K562 (cell line): ENCODE measurements around the gene KCNQ5. TPM values are rescaled to one million over a fixed set of nuclear protein-coding genes. Genes with fewer than 3 reads are reported as not detected.

Experiments
- ATAC-seq: fragments of 200-7000 bp; cut with Tn5 transposase; 3 replicates; pipeline ENCODE4 v1.9.1; 2020; ENCODE audit warnings: moderate library complexity
- BruUV-seq: library from RNA; stranded (reverse); fragments of 400-500 nt; replicated peaks from 2 replicates; lab custom pipeline; 2021; lab: Mats Ljungman, UMichigan
- CTCF ChIA-PET: fragments of 300-600 bp; formaldehyde crosslinking; extraction: SDS; loops from one replicate; lab custom pipeline; 2021; ENCODE audit warnings: low intra/inter-chr PET ratio; lab: Yijun Ruan, JAX
- POLR2A ChIA-PET: fragments of 300-600, 350-650 bp; sonication (Branson Sonifier 250); formaldehyde crosslinking; extraction: SDS; loops from one replicate; lab custom pipeline; 2021; ENCODE audit warnings: antibody characterized with exemption, inconsistent platforms; lab: Yijun Ruan, JAX
- DNase-seq, 4 experiments: peaks; one replicate each; pipeline versions ENCODE4 v3.0.0 to v3.0.0-alpha.2; 2011 to 2018; ENCODE audit warnings: low spot score in 3 of 4, mixed read lengths in 3 of 4; ENCODE audit errors: extremely low read depth in 1 of 4
- FAIRE-seq: peaks from 2 replicates; lab custom pipeline; 2011; peaks lifted over from hg19 to GRCh38; lab: Jason Lieb, UNC
- H2AFZ ChIP-seq: 2 replicates; pipeline ENCODE4 v1.6.0; 2011; ENCODE audit warnings: low read depth, low read length, control low read depth, inconsistent platforms
- H3K27ac ChIP-seq: fragments of 200-600 bp; 3 replicates; pipeline ENCODE4 v1.8.0; 2011; ENCODE audit warnings: low read depth, mild to moderate bottlenecking, control low read depth, inconsistent platforms, low read length, moderate library complexity, mixed read lengths; ENCODE audit errors: extremely low read depth
- H3K27me3 ChIP-seq, 2 experiments: fragments of 300-600 bp in 1 of 2; 2 replicates in 1 of 2; 3 replicates in 1 of 2; pipeline versions ENCODE4 v1.6.0 to v1.8.0; 2011; ENCODE audit warnings: inconsistent platforms in 2 of 2, low read length in 2 of 2, mild to moderate bottlenecking in 1 of 2, mixed read lengths in 1 of 2, moderate library complexity in 1 of 2; ENCODE audit not compliant: control insufficient read depth in 2 of 2, insufficient read depth in 2 of 2
- H3K36me3 ChIP-seq: fragments of 300-600 bp; 3 replicates; pipeline ENCODE4 v1.8.0; 2011; ENCODE audit warnings: mild to moderate bottlenecking, low read length, inconsistent platforms; ENCODE audit not compliant: control insufficient read depth, insufficient read depth
- H3K4me1 ChIP-seq, 2 experiments: fragments of 200-600 bp in 1 of 2; replicated peaks in 1 of 2; 2 replicates in 1 of 2; 3 replicates in 1 of 2; pipeline versions ENCODE4 v1.5.1 to v1.8.0; 2011; ENCODE audit warnings: inconsistent platforms in 2 of 2, low read length in 2 of 2, mild to moderate bottlenecking in 1 of 2, mixed read lengths in 1 of 2, moderate library complexity in 1 of 2; ENCODE audit not compliant: control insufficient read depth in 2 of 2, insufficient read depth in 2 of 2
- H3K4me2 ChIP-seq: 2 replicates; pipeline ENCODE4 v1.6.1; 2011; ENCODE audit warnings: low read length, control low read depth, inconsistent platforms, mixed read lengths; ENCODE audit not compliant: insufficient read depth
- H3K4me3 ChIP-seq: fragments of 200-600 bp; sonication (generic), shearing (Covaris generic); 2 replicates; pipeline ENCODE4 v1.5.1; 2016; ENCODE audit warnings: control low read depth, inconsistent platforms
- H3K79me2 ChIP-seq: fragments of 200-600 bp; 3 replicates; pipeline ENCODE4 v1.8.0; 2011; ENCODE audit warnings: low read length, inconsistent platforms; ENCODE audit not compliant: control insufficient read depth, insufficient read depth
- H3K9ac ChIP-seq, 2 experiments: 2 replicates each; pipeline versions ENCODE4 v1.6.0 to v1.6.1; 2011; ENCODE audit warnings: low read depth in 2 of 2, low read length in 2 of 2, control low read depth in 1 of 2, inconsistent platforms in 1 of 2, mild to moderate bottlenecking in 1 of 2, mixed read lengths in 1 of 2; ENCODE audit not compliant: insufficient read depth in 1 of 2
- H3K9me1 ChIP-seq: one replicate; pipeline ENCODE4 v1.6.0; 2011; ENCODE audit warnings: inconsistent platforms, mild to moderate bottlenecking, low read length, moderate library complexity; ENCODE audit not compliant: control insufficient read depth, insufficient read depth
- H3K9me3 ChIP-seq: replicated peaks from 2 replicates; pipeline ENCODE4 v1.5.1; 2011; ENCODE audit warnings: low read depth, low read length, inconsistent platforms; ENCODE audit not compliant: control insufficient read depth, insufficient read depth
- H4K20me1 ChIP-seq: replicated peaks from 2 replicates; pipeline ENCODE4 v1.6.1; 2011; ENCODE audit warnings: low read length, inconsistent platforms, mixed read lengths; ENCODE audit not compliant: control insufficient read depth, insufficient read depth
- PCBP1 ChIP-seq: fragments of 200-400 bp; formaldehyde crosslinking; IDR thresholded peaks from 2 replicates; pipeline ENCODE4 v1.6.1; 2018; ENCODE audit warnings: mild to moderate bottlenecking, low read depth, low read length; ENCODE audit not compliant: poor library complexity, severe bottlenecking
- POLR3A ChIP-seq: IDR thresholded peaks from 2 replicates; pipeline ENCODE4 v1.6.1; 2011; ENCODE audit warnings: borderline replicate concordance, mild to moderate bottlenecking, moderate library complexity; ENCODE audit not compliant: insufficient read length, insufficient read depth; ENCODE audit errors: extremely low read depth
- ZNF764 ChIP-seq: fragments of 250-450 bp; sonication (Bioruptor Pico); IDR thresholded peaks from 2 replicates; pipeline ENCODE4 v1.4.0; 2020; ENCODE audit warnings: low read depth, mild to moderate bottlenecking, moderate library complexity
- WGBS: fragments of 100-300 bp; shearing (Covaris generic); methylation state at CpG from one replicate; pipeline ENCODE4 v1.1.6; 2016; ENCODE audit warnings: low coverage, mixed read lengths; ENCODE audit not compliant: insufficient coverage; ENCODE audit errors: missing lambda C conversion rate; 5-methylcytosine and 5-hydroxymethylcytosine counted together
- in situ Hi-C: fragments of 300-500 bp; cut with MboI; formaldehyde crosslinking; loops from 4 replicates; pipeline ENCODE4 v1.15.0; 2018; ENCODE audit warnings: inconsistent platforms, mixed read lengths
- intact Hi-C: fragments of 100-400 bp; cut with micrococcal nuclease; formaldehyde crosslinking; loops from 2 replicates; pipeline ENCODE4 v1.14.2; 2022
- polyA plus RNA-seq, 8 experiments: library from polyadenylated mRNA; depleted of rRNA in 4 of 8; stranded (reverse) in 5 of 8; unstranded in 3 of 8; fragments of >200 nt; fragmentation: Nextera tagmentation in 2 of 8; fragmentation: Illumina TruSeq in 1 of 8; extraction: Ambion mirVana in 2 of 8; extraction: Trizol in 1 of 8; gene quantifications; 2 replicates each; pipeline versions ENCODE4 v1.2.1 to v1.2.3, GENCODE V29; 2011 to 2014; ENCODE audit warnings: inconsistent platforms in 1 of 8, missing spikeins in 1 of 8
- total RNA-seq, 7 experiments: library from RNA; depleted of rRNA in 6 of 7; stranded (reverse); fragments of >200 nt in 6 of 7; fragmentation: Illumina TruSeq in 2 of 7; extraction: Trizol in 2 of 7; gene quantifications; 2 replicates each; pipeline versions ENCODE4 v1.2.1 to v1.2.3, GENCODE V29; 2011 to 2021; ENCODE audit warnings: low replicate concordance in 1 of 7
- TF ChIP-seq, protein P1 (sequence below): fragments of 200-800 bp; sonication (Bioruptor generic); IDR thresholded peaks from 2 replicates; pipeline ENCODE4 v1.6.1; 2017; ENCODE audit warnings: missing genetic modification characterization, missing compliant biosample characterization
- TF ChIP-seq, protein P2 (sequence below): sonication (generic); formaldehyde crosslinking; IDR thresholded peaks from 2 replicates; pipeline ENCODE4 v1.8.0; 2022; ENCODE audit warnings: mild to moderate bottlenecking, missing genetic modification reagents

The KCNQ5 gene
- total and polyA plus RNA-seq, 9 of the 15 experiments (the other 6 are each of a cell fraction or from before 2014, with no cell fraction given) = 0.31 to 5.9 (median 2.6) TPM

DNA sequence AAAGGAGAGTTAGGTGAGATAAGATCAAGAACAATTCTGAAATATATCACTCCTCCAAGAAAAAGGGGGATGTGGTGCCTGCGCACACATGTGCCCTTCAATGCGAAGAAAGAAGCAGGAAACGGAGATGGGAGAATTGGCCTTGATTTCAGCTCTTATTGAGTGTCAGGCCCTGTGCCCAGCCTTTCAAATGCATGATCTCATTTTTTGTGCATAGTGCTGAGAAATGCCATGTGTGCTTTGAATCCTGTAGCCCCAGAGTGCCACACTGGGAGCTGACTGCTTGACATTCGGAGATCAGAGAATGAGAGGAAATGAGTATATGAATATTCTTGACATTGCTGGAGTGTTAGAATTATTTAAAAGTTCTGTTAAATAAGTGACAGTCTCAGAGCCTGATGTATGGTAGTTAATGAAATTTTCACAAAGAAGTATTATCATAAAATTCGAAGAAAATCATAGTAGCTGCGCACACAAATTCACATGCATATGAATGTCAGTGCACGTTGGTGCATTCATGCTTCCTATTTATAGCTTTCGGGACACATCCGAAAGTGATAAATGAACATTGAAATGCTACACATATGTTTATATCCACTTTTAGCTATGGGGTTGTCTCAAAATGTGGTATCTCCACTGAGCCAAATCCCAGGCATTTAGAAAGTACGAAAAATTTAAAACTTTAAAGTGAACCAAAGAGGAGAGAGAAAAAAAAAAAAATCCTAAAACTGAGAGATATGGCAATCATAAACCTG is 172.0 kb downstream of the KCNQ5 start:
- H2AFZ ChIP-seq = no peak overlapping the region
- no peaks in the 10 kb centered on the region for H3K4me1 ChIP-seq
- H3K9me1 ChIP-seq = no peaks in the 10 kb centered on the region
- no peaks in the 10 kb centered on the region for H3K36me3 ChIP-seq
- no peak for FAIRE-seq
- WGBS = 43% methylated on average over 10 of the region's 10 CpGs
- CTCF ChIA-PET = no interaction called here
- no peak overlapping the region for H3K4me3 ChIP-seq
- no peak for ATAC-seq
- TF ChIP-seq, protein P1, sequence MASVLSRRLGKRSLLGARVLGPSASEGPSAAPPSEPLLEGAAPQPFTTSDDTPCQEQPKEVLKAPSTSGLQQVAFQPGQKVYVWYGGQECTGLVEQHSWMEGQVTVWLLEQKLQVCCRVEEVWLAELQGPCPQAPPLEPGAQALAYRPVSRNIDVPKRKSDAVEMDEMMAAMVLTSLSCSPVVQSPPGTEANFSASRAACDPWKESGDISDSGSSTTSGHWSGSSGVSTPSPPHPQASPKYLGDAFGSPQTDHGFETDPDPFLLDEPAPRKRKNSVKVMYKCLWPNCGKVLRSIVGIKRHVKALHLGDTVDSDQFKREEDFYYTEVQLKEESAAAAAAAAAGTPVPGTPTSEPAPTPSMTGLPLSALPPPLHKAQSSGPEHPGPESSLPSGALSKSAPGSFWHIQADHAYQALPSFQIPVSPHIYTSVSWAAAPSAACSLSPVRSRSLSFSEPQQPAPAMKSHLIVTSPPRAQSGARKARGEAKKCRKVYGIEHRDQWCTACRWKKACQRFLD (CRISPR knock-in tag) = no peak
- TF ChIP-seq PCBP1 (no peak), POLR3A (no peak), ZNF764 (no peak)
- TF ChIP-seq, protein P2, sequence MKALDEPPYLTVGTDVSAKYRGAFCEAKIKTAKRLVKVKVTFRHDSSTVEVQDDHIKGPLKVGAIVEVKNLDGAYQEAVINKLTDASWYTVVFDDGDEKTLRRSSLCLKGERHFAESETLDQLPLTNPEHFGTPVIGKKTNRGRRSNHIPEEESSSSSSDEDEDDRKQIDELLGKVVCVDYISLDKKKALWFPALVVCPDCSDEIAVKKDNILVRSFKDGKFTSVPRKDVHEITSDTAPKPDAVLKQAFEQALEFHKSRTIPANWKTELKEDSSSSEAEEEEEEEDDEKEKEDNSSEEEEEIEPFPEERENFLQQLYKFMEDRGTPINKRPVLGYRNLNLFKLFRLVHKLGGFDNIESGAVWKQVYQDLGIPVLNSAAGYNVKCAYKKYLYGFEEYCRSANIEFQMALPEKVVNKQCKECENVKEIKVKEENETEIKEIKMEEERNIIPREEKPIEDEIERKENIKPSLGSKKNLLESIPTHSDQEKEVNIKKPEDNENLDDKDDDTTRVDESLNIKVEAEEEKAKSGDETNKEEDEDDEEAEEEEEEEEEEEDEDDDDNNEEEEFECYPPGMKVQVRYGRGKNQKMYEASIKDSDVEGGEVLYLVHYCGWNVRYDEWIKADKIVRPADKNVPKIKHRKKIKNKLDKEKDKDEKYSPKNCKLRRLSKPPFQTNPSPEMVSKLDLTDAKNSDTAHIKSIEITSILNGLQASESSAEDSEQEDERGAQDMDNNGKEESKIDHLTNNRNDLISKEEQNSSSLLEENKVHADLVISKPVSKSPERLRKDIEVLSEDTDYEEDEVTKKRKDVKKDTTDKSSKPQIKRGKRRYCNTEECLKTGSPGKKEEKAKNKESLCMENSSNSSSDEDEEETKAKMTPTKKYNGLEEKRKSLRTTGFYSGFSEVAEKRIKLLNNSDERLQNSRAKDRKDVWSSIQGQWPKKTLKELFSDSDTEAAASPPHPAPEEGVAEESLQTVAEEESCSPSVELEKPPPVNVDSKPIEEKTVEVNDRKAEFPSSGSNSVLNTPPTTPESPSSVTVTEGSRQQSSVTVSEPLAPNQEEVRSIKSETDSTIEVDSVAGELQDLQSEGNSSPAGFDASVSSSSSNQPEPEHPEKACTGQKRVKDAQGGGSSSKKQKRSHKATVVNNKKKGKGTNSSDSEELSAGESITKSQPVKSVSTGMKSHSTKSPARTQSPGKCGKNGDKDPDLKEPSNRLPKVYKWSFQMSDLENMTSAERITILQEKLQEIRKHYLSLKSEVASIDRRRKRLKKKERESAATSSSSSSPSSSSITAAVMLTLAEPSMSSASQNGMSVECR (CRISPR knock-in tag) = no peak
- in situ Hi-C loops (no loop called here), intact Hi-C loops (no loop called here)
- no peaks in the 10 kb centered on the region for H3K79me2 ChIP-seq
- H3K27me3 ChIP-seq = no peaks in the 10 kb centered on the region
- POLR2A ChIA-PET = no interaction called here
- no peak overlapping the region for H3K4me2 ChIP-seq
- H3K27ac ChIP-seq = no peak overlapping the region
- no peak overlapping the region for H3K9ac ChIP-seq
- H3K9me3 ChIP-seq = no peaks in the 10 kb centered on the region
- DNase-seq = no peak
- H4K20me1 ChIP-seq = no peaks in the 10 kb centered on the region
- BruUV-seq = no TSS peak
